IPS-NIHi11 (cell line): ENCODE measurements around the gene RINT1.
"Not testable (repeated sequence)": the region's sequence is repeated elsewhere in the genome, so short reads cannot be mapped to it uniquely, and the experiment has no call there.

Source experiments
- DNase-seq: peaks from one replicate; pipeline ENCODE4 v3.0.0; 2012; ENCODE audit warnings: mixed read lengths, low spot score

Gene RINT1

DNA sequence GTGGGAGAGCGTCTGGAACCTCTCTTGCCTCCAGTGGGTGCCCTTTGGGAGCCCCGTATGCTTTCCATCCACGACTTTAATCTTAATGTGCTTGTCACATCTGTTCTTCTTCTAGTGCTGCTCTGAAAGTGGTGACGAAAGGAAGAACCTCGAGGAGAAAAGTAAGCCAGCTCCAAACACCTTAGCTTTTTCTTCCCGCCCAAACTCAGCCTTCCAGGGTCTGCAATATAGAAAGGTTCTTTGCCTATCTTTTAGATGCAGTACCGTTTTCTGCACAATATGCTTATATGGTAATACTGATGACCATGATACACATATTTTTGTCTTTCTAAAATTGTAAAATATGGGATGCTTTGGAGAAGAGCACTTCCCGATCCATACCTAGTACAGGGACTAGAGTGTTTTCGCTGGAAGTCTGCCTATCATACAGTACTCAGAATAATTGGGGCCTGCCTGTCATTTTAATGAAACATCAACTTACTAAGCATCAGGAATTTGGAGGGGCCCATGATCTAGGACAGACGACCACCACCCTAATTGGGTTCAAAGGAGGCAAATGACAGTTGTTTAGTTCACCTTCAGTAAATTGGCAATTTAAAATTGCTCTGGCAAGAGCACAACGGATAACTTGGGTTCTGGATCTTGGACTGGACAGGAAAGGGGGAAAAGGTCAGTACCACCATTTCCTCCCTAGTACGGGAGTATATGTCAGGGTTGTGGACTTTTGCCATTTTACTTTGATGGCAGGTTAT, 884 bp downstream of the RINT1 start:
- DNase-seq = no peak

DNA sequence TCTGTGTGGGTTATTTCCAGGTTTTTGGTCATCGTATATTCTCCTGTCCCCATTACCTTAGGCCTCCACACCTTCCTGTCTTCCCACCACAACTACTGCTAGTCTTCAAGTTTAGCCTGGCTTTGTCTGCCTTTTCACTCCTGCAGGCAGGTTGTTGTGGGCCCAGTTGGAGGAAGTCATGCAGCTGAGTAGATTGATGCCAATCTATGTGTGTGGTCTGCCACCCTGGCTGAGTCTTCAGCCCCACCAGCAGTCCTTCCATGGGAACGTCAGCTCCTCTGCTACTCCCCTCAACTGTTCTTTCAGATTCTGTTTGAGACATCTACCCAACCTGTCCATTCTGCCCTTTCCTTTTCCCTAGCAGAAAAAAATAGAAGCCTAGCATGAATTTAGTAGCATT, 6.3 kb downstream of the RINT1 start:
- DNase-seq = no peak

DNA sequence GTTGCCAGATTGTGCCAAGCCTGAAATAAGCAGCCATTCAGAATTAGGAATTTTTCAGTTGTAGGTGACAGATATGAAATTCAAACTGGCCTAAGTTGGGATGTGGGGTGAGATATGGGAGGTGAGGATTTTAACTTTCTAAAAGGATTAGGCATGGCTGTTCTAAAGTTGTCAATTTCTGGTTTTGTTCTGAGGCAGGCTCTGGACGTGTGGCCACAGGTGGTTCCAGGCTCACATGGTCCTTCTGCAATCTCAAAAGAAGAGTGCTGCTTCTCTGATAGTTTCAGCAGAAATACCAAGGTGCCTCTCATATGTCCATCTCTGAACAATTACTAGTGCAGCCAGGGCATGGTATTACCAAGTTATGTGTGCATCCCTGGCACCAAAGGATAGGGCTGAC, 27.9 kb downstream of the RINT1 start:
- DNase-seq = no peak

DNA sequence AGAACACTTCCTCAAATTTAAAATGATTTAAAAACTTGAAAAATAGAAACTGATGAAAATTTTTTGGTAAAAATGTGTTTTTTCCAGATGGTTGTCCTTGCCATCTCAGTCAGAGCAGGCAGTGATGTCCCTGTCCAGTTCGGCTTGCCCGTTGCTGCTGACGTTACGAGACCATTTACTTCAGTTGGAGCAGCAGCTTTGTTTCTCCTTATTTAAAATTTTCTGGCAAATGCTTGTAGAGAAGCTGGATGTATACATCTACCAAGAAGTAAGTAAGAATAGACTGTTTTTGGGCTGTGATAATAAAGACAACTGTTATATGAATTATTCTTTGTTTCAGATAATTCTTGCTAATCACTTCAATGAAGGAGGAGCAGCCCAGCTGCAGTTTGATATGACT, 33.2 kb downstream of the RINT1 start:
- no peak for DNase-seq

DNA sequence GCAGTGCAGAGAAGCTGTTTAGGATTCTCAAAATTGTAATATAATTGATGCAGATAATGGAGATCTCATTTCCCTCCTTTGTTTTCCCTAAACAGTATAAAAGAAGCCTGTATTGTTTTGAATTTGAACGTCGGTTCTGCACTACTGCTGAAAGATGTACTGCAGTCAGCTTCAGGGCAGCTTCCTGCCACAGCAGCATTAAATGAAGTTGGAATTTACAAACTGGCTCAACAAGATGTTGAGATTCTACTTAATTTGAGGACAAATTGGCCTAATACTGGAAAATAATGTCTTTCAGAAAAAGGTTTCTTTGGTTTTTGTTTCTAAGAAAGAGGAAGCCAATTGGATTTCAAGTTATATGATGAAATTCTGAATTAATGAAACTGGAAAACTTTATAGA, 35.0 kb downstream of the RINT1 start:
- no peak for DNase-seq

DNA sequence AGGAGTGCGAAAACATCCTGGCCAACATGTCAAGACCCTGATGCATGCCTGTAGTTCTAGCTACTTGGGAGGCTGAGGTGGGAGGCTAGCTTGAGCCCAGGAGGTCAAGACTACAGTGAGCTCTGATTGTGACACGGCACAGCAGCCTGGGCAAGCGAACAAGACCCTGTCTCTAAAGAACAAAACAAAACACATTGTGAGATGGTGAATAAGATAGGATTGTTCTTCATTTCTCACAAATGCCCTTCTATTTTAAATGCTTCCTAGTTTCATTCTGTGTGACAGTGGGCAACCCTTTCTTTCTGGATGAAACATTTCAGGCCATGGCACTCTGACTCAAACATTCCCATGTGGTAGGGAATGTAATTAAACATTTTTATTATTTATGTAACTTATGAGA, 35.8 kb downstream of the RINT1 start:
- DNase-seq = no peak

DNA sequence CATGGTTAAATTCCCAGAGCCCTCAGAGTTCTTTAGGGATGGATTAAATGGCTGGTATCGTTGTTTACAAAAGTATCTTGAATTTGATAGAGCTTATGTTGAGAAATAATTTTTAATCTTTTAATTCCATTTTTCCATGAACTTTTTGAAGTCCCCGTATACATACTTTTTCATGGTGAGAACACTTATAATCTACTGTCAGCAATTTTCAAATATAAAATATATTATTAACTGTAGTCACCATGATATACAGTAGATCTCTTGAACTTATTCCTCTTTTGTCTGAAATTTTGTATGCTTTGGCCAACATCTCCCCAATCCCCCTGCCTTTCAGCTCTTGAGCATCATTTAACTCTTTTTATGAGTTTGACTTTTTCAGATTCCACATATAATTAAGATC, 39.9 kb downstream of the RINT1 start:
- no peak for DNase-seq

DNA sequence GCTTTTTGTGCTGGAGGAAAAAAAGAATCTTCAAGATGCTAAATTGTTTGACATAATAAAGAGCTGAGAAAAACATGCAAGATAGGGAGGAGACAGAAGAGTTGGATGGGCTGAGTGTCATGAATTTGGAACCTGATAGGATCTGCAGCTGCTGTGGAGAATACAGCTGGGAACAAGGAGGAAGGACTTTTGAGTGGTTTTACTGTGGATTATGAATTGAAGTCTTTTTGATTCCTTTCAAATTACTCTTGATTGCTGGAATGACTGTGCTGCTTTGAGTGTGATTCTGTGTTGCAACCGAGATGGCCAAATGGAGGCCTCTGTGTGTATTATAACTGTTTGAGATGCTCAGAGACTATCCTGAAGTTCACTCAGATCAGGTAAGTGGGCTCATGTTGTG, 45.2 kb downstream of the RINT1 start:
- DNase-seq = no peak

DNA sequence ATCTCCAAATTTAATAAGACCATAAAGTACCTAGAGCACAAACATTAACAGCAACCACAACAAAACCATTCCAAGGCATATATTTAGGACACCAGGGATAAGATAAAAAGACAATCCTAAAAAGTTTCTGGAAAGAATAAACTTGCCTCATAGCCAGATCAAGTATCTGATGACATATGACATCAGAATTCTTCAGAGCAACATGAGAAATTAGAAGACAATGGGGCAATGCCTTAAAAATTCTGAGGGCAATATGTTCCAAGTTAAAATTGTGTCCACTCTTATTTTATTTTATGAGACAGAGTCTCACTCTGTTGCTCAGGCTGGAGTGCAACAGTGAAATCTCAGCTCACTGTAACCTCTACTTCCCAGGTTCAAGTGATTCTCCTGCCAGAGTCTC, 46.5 kb downstream of the RINT1 start:
- no peak for DNase-seq

DNA sequence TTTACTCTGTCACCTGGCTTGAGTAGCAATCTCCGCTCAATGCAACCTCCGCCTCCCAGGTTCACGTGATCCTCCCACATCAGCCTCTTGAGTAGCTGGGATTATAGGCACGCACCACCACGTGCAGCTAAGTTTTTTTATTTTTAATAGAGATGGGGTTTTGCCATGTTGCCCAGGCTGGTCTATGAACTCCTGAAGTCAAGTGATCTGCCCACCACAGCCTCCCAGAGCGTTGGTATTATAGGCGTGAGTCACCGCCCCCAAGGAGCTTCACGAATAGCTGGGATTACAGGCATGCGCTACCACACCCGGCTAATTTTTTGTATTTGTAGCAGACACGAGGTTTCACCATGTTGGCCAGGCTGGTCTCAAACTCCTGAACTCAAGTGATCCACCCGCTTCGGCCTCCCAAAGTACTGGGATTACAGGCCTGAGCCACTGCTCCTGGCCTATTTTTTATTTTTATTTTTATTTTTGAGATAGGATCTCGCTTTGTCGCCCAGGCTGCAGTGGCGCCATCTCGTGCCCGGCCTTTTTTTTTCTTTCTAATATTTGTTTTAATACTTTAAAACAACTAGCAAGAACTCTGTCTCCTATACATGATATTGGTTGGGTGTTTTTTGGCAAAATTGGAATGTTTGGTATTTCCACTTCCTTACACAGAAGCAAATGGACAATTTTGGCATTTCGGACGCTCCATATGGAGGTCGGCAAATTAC, 48.2 kb downstream of the RINT1 start:
- no peak for DNase-seq

DNA sequence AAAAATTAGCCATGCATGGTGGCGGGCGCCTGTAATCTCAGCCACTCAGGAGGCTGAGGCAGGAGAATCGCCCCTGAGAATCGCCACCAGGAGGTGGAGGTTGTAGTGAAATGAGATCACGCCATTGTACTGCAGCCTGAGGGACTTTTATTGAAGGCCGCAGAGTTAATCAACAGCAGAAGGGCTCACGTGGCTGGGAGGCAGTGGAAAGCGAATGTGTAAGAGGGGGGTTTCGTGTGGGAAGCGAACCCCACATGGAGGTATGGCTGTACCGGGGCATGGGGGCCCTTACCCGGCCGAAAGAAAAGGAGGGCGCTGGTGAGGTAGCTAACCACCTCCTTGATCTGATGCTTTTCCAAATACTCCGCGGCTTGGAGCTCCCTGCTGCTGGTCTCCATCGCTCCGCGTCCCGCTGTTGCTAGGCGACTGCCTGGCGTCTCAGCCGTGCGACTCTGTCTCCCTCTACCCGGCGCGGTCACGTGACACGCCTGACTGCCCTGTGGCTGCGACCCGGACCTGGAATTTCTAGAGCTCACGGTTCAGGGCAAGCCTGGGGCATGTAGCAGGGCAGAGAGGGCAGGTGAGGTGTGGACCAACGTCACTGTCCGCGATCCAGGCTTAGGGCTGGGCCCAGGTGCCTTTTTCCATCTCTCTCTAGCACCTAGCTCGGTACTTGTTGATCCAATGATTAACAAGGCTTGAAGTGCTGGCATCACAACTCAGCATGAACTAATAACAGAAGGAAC, 49.2 kb downstream of the RINT1 start, which contains the start of gene EFCAB10:
Gene EFCAB10, minus strand, starts transcription at position 428 of the 746 bp plus-strand sequence. Its CDS starts 30 bp downstream, at position 398.
- DNase-seq = peak; percentile 93

DNA sequence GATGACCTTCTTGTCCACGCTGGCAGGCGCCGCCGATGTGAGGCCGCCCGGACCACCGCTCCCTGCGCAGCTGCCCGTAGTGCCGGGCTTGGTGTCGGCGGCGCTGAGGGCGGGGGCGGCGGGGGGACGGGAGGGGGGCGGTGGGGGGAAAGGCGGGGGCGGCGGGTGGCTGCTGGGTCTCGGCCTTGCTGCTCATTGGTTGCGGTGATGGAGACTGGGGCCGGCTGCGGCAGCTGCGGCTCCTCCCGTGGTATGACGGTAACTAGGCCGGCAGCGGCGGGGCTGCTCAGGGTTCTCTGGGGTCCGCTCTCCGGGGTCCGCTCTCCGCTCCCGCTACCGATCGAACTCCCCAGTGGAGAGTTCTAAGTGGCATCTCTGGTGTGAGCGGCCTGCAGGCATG, 51.1 kb downstream of the RINT1 start:
- no peak for DNase-seq

DNA sequence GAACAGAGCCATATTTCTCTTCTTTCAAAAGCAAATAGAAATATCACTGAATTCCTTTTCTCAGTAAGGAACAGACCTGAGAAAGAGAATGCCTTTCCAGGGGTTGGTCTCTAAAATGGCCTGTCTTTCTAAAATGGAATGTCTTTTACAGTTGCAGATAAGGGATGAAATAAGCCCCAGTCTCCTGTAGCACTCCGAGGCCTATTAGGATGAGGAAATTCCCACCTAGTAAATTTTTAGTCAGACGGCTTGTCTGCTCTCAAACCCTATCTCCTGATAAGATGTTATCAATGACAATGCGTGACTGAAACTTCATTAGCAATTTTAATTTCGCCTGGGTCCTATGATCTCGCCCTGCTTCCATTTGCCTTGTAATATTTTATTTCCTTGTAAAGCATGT, 52.2 kb downstream of the RINT1 start:
- DNase-seq = no peak

DNA sequence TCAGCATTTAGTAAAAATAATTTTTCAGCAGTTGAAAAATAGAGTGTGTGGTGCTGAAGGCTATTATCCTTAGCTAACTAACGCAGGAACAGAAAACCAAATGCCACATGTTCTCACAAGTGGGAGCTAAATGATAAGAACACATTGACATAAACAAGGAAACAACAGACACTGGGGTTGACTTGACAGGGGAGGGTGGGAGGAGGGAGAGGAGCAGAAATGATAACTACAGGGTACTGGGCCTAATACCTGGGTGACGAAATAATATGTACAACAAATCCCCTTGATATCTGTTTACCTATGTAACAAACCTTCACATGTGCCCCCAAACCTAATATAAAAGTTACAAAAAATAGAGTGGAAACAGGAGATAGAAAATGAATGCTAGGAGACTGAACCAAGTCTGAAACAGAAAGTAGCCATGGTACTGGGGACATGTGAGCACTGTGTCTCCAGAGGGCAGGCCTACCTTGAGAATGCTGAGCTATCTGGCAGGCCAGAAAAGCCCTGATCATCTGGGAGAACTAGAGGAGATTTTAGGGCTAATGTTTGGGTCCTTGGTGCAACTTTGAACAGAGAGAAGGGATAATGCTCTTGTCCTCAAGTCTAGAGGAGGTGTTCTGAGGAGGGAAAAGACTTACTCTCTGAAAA, 54.0 kb downstream of the RINT1 start:
- DNase-seq = no peak

DNA sequence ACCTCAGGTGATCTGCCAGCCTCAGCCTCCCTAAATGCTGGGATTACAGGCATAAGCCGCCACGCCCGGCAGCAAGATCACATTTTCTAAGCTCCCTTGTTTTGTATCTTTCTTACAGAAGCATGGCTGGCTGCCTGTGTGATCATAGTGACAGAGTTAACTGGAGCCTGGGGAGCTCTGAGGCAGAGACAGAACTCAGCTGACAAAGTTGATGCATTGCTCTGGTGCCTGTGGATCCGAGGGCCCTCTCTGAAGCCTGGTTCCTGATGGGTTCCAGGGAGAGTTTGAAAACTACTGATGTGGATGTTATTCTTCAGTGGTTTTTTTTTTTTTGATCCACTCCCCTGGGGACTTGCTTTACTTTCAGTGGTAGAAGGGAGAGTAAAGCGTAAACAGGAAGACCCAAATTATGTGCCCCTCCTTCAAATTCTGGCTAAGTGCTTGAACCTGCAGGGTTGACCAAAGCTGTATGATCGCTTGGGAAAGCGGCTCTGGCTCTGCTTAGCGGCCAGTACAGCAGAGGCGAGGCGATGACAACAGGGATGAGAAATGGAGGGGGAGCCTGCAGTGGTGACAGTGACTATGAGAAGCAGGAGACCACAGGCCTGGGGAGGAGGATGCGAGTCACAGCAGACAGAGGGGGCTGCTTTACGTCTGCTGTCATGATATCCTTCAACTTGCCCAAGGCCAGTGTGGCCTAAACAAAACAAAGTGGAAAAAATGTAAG, 56.1 kb downstream of the RINT1 start:
- DNase-seq = no peak

DNA sequence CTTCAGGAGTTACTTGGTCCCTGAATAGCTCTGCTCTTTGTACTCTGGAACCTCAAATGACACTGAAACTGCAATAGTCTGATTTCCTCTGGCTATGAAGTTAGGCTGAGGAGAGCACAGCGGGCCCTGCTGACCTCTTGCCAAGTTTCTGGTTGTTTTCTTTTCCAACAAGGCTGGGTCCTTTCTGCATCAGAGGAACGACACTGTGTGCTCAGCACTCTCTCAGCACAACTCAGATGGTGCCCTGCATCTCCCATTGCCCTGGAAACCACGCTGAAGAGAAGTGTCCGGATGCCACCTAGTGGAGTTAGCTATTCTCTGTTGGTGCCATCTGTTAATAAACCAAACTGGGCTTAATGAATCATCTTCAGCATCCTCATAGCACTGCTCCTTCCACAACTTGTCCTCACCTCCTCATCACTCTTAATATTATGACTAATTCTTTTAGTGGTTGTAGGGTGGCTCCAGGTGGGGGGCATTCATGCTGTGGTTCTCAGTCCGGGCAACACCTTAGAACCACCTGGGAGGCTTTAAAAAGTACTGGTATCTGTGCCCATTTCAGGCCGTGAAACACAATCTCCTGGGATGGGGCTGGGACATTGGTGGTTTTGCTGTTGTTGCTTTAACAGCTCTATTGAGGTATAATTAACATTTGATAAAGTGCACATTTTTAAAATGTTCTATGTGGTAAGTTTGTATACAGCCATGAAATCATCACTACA, 57.5 kb downstream of the RINT1 start:
- DNase-seq = peak; percentile 74

DNA sequence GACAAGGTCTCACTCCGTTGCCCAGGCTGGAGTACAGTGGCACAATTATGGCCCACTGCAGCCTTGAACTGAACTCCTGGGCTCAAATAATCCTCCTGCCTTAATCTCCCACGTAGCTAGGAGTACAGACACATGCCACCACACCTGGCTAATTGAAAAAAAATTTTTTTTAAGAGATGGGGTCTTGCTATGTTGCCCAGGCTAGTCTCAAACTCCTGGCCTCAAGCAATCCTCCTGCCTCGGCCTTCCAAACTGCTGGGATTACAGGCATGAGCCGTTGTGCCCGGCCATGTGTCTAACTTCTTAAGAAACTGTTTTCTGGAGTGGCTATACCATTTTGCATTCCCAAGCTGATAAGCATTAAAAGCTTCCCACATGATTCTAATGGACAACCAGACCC, 58.8 kb downstream of the RINT1 start:
- DNase-seq = no peak

DNA sequence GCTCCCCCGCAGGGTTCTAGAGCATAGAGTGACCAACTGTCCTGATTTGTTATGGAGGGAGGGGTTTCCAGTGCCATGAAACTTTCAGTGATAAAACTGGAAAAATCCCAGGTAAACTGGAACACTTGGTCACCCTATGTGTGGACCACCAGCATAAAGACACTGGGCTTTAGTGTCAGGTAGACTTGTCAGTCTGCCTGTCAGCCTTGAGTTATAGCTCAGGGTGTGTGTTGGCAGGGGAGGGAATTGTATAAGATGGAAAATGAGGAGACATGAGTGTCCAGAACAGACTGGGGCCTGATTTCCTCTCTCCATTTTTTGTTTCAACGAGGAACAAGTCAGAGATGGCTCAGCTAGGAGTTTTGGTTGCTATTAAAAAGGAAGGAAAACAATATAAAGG, 59.5 kb downstream of the RINT1 start:
- no peak for DNase-seq

DNA sequence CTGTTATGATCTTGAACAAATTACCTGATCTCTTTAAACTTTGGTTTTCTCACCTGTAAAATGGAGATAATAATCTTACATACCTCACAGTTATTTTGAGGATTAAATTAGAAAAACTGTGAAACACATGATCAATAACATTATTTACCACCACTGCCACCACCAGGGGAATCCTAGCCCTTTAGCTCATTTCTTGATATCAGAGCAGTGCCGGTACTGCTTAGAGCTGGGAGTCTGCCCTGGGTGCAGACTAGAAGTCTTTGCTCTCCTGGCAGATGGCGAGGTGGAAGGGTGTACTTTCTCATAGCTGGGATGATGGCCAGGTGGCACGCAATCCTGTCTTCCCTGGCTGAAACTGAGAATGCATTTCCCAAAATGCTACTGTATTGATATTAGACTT, 62.0 kb downstream of the RINT1 start:
- DNase-seq = no peak

DNA sequence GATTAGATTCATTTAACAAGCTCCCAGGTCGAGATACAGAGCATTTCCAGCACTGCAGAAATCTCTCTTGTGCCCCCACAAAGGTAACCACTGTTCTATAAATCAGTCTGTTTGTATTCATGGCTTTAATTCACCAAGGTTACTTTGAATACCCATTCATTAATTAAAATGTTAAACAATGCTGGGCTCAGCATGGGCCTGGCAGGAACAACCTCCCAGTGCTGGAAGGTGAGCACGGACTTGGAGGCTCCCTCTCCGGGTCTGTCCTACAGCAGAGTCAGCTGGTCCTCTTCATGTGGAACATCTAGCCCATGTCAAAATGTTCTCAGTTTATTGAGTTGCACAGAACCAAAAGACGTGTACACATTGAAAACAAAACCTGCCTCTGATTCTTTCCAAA, 64.9 kb downstream of the RINT1 start:
- DNase-seq = no peak

DNA sequence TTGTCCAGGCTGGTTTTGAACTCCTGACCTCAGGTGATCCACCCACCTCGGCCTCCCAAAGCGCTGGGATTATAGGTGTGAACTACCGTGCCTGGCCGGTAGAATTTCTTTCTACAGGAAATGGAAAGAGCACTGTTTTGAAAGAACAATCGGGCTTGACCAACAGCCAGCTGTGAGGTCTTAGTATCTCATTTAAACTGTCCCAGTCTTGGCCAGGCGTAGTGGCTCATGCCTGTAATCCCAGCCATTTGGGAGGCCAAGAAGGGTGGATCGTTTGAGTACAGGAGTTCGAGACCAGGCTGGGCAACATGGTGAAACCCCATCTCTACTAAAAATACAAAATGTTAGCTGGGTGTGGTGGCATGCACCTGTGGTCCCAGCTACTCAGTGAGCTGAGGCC, 67.1 kb downstream of the RINT1 start:
- not testable (repeated sequence) for DNase-seq
